GM12892 (cell line): ENCODE results near the gene SRRM1.
"Not testable (repeated sequence)": the region's sequence is repeated elsewhere in the genome, so short reads cannot be mapped to it uniquely, and the experiment has no call there.

ENCODE experiments used
- POLR2A ChIP-seq: IDR thresholded peaks from 2 replicates; pipeline ENCODE4 v1.6.1; 2011; ENCODE audit warnings: low read depth, low read length, control low read depth
- POLR2AphosphoS5 ChIP-seq: IDR thresholded peaks from 2 replicates; pipeline ENCODE4 v1.6.1; 2011; ENCODE audit warnings: low read depth, low read length, control low read depth

DNA sequence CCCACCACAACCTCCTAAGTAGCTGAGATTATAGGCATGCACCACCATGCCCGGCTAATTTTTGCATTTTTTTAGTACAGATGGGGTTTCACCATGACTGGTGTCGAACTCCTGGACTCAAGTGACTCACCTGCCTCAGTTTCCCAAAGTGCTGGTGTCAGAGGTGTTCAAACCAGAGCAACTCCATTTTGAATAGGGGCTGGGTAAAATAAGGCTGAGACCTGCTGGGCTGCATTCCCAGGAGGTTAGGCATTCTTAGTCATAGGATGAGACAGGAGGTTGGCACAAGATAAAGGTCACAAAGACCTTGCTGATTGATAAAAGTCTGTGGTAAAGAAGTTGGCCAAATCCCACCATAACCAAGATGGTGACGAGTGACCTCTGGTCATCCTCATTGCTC lies 35.3 kb downstream of the SRRM1 start:
- not testable (repeated sequence) for TF ChIP-seq POLR2A, POLR2AphosphoS5
